Ectodermal cell (in vitro differentiated cells): ENCODE results near the gene RABIF. TPM values are rescaled to one million over a fixed set of nuclear protein-coding genes. Genes with fewer than 3 reads are reported as not detected.
"Not testable (repeated sequence)": the region's sequence is repeated elsewhere in the genome, so short reads cannot be mapped to it uniquely, and the experiment has no call there.

Experiments
- H3K27ac ChIP-seq: 2 replicates; pipeline ENCODE4 v1.7.0; 2013; ENCODE audit warnings: mild to moderate bottlenecking, low read depth, low read length; ENCODE audit not compliant: insufficient read depth, poor library complexity, severe bottlenecking
- H3K27me3 ChIP-seq: 2 replicates; pipeline ENCODE4 v1.7.0; 2013; ENCODE audit warnings: mild to moderate bottlenecking, low read length; ENCODE audit not compliant: insufficient read depth, control insufficient read depth, poor library complexity, severe bottlenecking
- H3K36me3 ChIP-seq: one replicate; pipeline ENCODE4 v1.7.0; 2013; ENCODE audit warnings: low read length; ENCODE audit not compliant: control insufficient read depth, insufficient read depth
- H3K4me1 ChIP-seq: one replicate; pipeline ENCODE4 v1.7.0; 2013; ENCODE audit warnings: low read length; ENCODE audit not compliant: control insufficient read depth, insufficient read depth
- H3K4me3 ChIP-seq: 2 replicates; pipeline ENCODE4 v1.7.0; 2013; ENCODE audit warnings: low read depth, low read length, control low read depth; ENCODE audit not compliant: insufficient read depth
- H3K9me3 ChIP-seq: 2 replicates; pipeline ENCODE4 v1.7.0; 2013; ENCODE audit warnings: mild to moderate bottlenecking, low read length, moderate library complexity; ENCODE audit not compliant: control insufficient read depth
- WGBS, 2 experiments: methylation state at CpG; one replicate each; pipeline ENCODE4 v1.1.7; 2013; ENCODE audit warnings: missing lambda C conversion rate in 2 of 2; 5-methylcytosine and 5-hydroxymethylcytosine counted together
- polyA plus RNA-seq, 4 experiments: library from polyadenylated mRNA; stranded (reverse); fragments of 50-300 nt; gene quantifications; one replicate each; pipeline ENCODE4 v1.2.3, GENCODE V29; 2013

Gene RABIF
- 13.0 TPM for polyA plus RNA-seq (2013, experiment 1 of 4)
- 14.2 TPM for polyA plus RNA-seq (2013, experiment 2 of 4)
- polyA plus RNA-seq (2013, experiment 3 of 4), result 11.6 TPM
- polyA plus RNA-seq (2013, experiment 4 of 4), result 12.0 TPM

DNA sequence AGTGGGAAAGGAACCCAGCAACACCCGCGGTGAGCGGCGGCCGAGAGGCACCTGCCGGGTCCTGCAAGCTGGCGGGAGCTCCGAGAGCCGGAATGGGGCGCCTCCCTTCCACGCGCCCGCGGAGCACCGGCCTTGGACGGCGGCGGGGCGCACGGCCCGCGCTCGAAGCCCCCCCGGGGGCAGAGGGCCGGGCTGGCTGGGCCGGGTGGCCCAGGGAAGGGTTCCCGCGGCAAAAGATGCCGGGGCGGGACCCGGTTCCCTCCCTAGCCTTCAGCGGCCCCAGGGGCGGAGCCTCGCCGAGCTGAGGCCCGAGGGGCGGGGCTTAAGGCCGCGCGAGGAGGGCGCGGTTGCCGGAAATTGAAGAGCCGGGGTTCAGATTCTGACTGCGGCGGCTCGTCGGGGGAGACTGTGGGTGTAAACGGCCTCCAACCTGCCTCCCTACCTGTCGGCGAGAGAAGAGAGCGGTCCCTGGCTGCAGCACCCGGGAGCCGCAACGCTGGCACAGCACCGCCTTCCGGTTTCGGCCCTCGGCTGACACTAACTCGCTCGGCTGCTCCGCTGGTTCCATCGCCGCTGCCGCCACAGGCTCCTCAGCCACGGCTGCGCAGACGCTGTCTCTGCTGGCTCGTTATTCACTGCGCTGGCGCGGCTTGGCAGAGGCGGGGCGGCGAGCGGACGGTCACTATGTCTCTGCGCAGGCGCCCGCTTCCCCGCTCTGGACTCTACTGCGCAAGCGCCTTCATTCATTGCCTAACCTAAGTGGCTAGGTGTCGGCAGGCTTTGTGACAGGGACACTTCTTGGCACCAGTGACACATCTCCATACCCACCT lies at the start of gene RABIF:
Gene RABIF (minus strand): TSS at position 619 of the 830 bp plus-strand sequence. CDS start 51 bp downstream, at position 568.
- H3K9me3 ChIP-seq, result no peaks in the 10 kb centered on the region
- H3K27me3 ChIP-seq, result no peaks in the 10 kb centered on the region
- WGBS, 2 experiments, result 0% methylated on average over 84 of the region's 84 CpGs
- H3K27ac ChIP-seq, result peak within 1 kb of the TSS; percentile 68
- peak within 1 kb of the TSS; percentile 60 for H3K4me3 ChIP-seq
- peaks cover 11% of the 10 kb centered on the region for H3K36me3 ChIP-seq
- no peaks in the 10 kb centered on the region for H3K4me1 ChIP-seq

GRCh38 chr1:202938287-202938925 lies 49.5 kb upstream of the RABIF start:
- no peaks in the 10 kb centered on the region for H3K4me1 ChIP-seq
- H3K27me3 ChIP-seq, result no peaks in the 10 kb centered on the region
- peaks cover 19% of the 10 kb centered on the region for H3K36me3 ChIP-seq
- H3K27ac ChIP-seq, result no peak overlapping the region
- no peak overlapping the region for H3K4me3 ChIP-seq
- no peaks in the 10 kb centered on the region for H3K9me3 ChIP-seq
- WGBS, 2 experiments, result 92 to 93% methylated on average over 4 to 5 of the region's 5 CpGs

DNA sequence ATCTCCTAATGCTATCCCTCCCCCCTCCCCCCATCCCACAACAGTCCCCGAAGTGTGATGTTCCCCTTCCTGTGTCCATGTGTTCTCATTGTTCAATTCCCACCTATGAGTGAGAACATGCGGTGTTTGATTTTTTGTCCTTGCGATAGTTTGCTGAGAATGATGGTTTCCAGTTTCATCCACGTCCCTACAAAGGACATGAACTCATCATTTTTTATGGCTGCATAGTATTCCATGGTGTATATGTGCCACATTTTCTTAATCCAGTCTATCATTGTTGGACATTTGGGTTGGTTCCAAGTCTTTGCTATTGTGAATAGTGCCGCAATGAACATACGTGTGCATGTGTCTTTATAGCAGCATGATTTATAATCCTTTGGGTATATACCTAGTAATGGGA lies 47.5 kb upstream of the RABIF start:
- not testable (repeated sequence) for H3K36me3 ChIP-seq, H3K27me3 ChIP-seq, H3K27ac ChIP-seq, H3K4me3 ChIP-seq, H3K4me1 ChIP-seq, H3K9me3 ChIP-seq
- no CpG with 5 or more reads among the region's 6 CpGs for WGBS, 2 experiments

GRCh38 chr1:202935844-202936243 lies 46.9 kb upstream of the RABIF start:
- Histone ChIP-seq H3K4me3 (no peak overlapping the region), H3K27me3 (no peaks in the 10 kb centered on the region), H3K27ac (no peak overlapping the region), H3K36me3 (no peaks in the 10 kb centered on the region), H3K9me3 (no peaks in the 10 kb centered on the region), H3K4me1 (no peaks in the 10 kb centered on the region)
- 65 to 74% methylated on average over 3 of the region's 3 CpGs for WGBS, 2 experiments

- Histone ChIP-seq H3K36me3 (no peaks in the 10 kb centered on the region), H3K27ac (no peak overlapping the region), H3K9me3 (no peaks in the 10 kb centered on the region), H3K27me3 (no peaks in the 10 kb centered on the region), H3K4me1 (no peaks in the 10 kb centered on the region), H3K4me3 (no peak overlapping the region)
- 87 to 94% methylated on average over 3 of the region's 3 CpGs for WGBS, 2 experiments
These were observed 45.8 kb upstream of the RABIF start for GRCh38 chr1:202934755-202935154.

GRCh38 chr1:202932476-202932875 lies 43.5 kb upstream of the RABIF start:
- WGBS, 2 experiments, result 83 to 100% methylated on average over 2 of the region's 2 CpGs
- H3K36me3 ChIP-seq, result no peaks in the 10 kb centered on the region

DNA sequence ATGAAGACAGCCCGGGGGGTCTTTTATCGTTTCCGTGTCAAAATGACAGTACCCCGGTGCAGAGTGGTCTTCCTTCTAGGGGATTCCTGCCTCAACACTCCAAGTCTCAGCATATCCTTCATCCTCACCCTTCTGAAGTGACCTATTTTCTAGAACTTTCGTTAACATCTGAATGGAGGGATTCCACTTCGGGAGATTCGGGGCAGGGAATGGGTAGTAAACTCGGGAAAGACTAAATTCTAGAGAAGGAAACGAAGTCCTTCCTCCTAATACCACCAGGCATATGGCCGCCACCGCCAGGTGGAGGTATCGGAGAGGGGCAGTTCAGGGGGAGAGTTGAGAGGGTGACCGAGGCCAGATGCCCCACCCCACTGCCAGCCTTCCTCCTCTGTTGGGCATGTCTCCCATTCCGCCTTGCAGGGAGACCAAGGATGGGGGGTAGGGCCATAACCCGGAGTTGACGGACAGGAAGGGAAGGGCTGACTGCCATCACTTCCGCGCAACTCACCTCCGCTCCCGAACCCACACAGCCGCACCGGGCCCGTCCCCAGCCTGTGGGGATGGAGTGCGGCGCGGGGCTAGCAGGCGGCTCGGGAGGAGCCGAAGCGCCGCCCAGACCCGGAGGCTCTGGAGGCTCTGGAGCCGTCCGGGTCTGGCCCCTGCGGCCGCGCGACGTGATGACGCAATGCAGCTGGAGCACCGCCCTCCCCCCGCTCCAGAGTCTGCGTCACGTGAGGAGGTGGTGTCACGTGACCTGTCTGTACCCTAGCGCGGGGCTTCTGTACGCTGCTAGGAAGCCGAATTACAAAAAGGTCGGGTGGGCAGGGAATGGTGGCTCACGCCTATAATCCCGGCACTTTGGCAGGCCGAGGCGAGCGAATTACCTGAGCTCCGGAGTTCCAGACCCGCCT lies 37.9 kb upstream of the RABIF start, which contains the start of gene KLHL12:
Gene KLHL12 (minus strand): TSS at position 654 of the 911 bp plus-strand sequence. CDS start 2,072 bp downstream, outside the sequence.
- Histone ChIP-seq H3K36me3 (no peaks in the 10 kb centered on the region), H3K27ac (peak within 1 kb of the TSS; percentile 90), H3K9me3 (no peaks in the 10 kb centered on the region), H3K4me1 (no peaks in the 10 kb centered on the region), H3K4me3 (peak within 1 kb of the TSS; percentile 97), H3K27me3 (no peaks in the 10 kb centered on the region)
- 2% methylated on average over 57 of the region's 57 CpGs for WGBS, 2 experiments

More at GRCh38 chr1:202932476-202932875, 43.5 kb upstream of the RABIF start:
- Histone ChIP-seq H3K4me1 (no peaks in the 10 kb centered on the region), H3K27me3 (no peaks in the 10 kb centered on the region), H3K4me3 (no peak overlapping the region), H3K9me3 (no peaks in the 10 kb centered on the region), H3K27ac (no peak overlapping the region)

DNA sequence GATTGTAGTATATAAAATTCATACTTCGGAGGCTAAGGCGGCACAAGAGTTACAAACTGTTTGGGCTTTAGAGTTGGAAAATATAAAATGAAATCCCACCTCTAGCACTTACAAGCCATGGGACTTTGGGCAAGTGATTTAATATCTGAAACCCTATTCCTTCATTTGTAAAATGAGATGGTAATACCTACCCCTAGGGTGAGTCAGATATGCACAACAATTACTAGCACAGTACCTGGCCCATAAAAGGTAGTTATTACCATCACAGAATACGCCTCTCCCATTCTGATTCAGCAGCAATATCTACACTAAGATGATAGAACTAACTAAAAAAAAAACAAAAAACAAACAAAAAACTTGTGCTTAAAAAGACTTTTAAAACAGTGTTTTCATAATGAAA lies 34.6 kb upstream of the RABIF start:
- no peak overlapping the region for H3K4me3 ChIP-seq
- H3K4me1 ChIP-seq, result no peaks in the 10 kb centered on the region
- 89 to 100% methylated on average over 1 to 3 of the region's 3 CpGs for WGBS, 2 experiments
- peaks cover 8% of the 10 kb centered on the region for H3K36me3 ChIP-seq
- H3K9me3 ChIP-seq, result no peaks in the 10 kb centered on the region
- no peak overlapping the region for H3K27ac ChIP-seq
- H3K27me3 ChIP-seq, result no peaks in the 10 kb centered on the region

GRCh38 chr1:202919615-202920014 lies 30.7 kb upstream of the RABIF start:
- Histone ChIP-seq H3K27me3 (no peaks in the 10 kb centered on the region), H3K4me1 (no peaks in the 10 kb centered on the region), H3K27ac (no peak overlapping the region), H3K36me3 (peaks cover 34% of the 10 kb centered on the region), H3K4me3 (no peak overlapping the region), H3K9me3 (no peaks in the 10 kb centered on the region)
